NB4 (cell line): Measurements from ENCODE around the gene SEMA3A.

ENCODE experiments used
- CTCF ChIP-seq: IDR thresholded peaks from one replicate; pipeline ENCODE4 v1.5.1; 2012; ENCODE audit warnings: low read depth, low read length
- MAX ChIP-seq: IDR thresholded peaks from 2 replicates; pipeline ENCODE4 v1.6.1; 2011; ENCODE audit warnings: low read depth, low read length
- POLR2A ChIP-seq: IDR thresholded peaks from 2 replicates; pipeline ENCODE4 v1.6.1; 2011; ENCODE audit warnings: mild to moderate bottlenecking; ENCODE audit not compliant: insufficient read length; ENCODE audit errors: extremely low read depth

DNA sequence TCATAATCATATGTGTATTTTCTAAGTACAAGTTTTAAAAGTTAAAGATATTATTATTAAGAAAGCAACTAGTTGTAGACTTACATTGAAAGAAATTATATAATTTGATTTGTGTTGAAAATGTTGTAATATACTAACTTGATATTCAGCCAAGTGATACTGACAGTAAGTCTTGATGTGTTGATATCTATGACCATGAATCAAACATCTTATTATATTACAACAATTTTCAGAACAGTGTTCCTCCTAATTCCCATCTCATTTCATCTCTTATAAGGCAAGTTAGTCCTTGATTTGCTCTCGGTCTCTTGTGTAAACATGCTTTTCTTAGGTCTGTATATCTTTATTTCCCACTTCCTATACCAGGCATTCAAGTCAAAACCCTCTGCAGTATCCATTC, 276.4 kb downstream of the SEMA3A start:
- no peak for TF ChIP-seq CTCF
- no peak for TF ChIP-seq MAX
- no peak for TF ChIP-seq POLR2A
